Measurements from ENCODE around the gene EN1. TPM values are rescaled to one million over a fixed set of nuclear protein-coding genes. Genes with fewer than 3 reads are reported as not detected.

Gene EN1
- total RNA-seq, 1 donor from 2014 or later, result not detected

- no peak for DNase-seq (ENCODE audit: low read depth)
- Histone ChIP-seq H3K27me3 (ENCODE audit: control insufficient read depth, insufficient read depth, low read length) (peaks cover 5% of the 10 kb centered on the region), H3K4me3 (ENCODE audit: low read depth, low read length) (no peak overlapping the region), H3K36me3 (ENCODE audit: control insufficient read depth, insufficient read depth, low read length) (no peaks in the 10 kb centered on the region)
- TF ChIP-seq, protein P1, sequence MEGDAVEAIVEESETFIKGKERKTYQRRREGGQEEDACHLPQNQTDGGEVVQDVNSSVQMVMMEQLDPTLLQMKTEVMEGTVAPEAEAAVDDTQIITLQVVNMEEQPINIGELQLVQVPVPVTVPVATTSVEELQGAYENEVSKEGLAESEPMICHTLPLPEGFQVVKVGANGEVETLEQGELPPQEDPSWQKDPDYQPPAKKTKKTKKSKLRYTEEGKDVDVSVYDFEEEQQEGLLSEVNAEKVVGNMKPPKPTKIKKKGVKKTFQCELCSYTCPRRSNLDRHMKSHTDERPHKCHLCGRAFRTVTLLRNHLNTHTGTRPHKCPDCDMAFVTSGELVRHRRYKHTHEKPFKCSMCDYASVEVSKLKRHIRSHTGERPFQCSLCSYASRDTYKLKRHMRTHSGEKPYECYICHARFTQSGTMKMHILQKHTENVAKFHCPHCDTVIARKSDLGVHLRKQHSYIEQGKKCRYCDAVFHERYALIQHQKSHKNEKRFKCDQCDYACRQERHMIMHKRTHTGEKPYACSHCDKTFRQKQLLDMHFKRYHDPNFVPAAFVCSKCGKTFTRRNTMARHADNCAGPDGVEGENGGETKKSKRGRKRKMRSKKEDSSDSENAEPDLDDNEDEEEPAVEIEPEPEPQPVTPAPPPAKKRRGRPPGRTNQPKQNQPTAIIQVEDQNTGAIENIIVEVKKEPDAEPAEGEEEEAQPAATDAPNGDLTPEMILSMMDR (IDR thresholded peaks at IDR 0.05; ENCODE audit: insufficient read depth, low read length, poor library complexity, severe bottlenecking), result no peak
Measured at GRCh38 chr2:118815731-118816130, 31.7 kb downstream of the EN1 start.

DNA sequence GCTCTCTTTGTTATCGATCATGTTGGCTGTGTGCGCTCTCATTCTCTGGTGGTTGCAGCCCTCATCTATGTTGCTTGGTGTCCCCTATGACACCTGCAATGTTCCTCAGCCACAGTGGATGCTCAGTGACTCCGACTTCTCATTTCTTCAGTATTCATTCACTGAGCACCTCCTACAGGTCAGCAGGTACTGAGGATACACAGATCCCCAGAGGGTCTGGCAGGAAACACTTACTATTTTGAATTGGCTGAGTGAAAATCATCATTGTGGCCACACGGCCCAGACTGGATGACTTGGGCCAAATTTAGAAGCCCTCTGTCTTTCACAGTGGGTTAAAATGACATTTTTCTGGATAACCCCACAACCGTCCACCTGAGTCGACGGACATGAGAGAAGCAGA is 32.1 kb downstream of the EN1 start:
- H3K4me3 ChIP-seq (ENCODE audit: low read depth, low read length), result no peak overlapping the region
- TF ChIP-seq, protein P1 (IDR thresholded peaks at IDR 0.05; ENCODE audit: insufficient read depth, low read length, poor library complexity, severe bottlenecking), result no peak
- peaks cover 5% of the 10 kb centered on the region for H3K27me3 ChIP-seq (ENCODE audit: control insufficient read depth, insufficient read depth, low read length)
- no peaks in the 10 kb centered on the region for H3K36me3 ChIP-seq (ENCODE audit: control insufficient read depth, insufficient read depth, low read length)
- no peak for DNase-seq (ENCODE audit: low read depth)

GRCh38 chr2:118814368-118814767 is 33.1 kb downstream of the EN1 start:
- H3K36me3 ChIP-seq (ENCODE audit: control insufficient read depth, insufficient read depth, low read length), result no peaks in the 10 kb centered on the region
- TF ChIP-seq, protein P1 (IDR thresholded peaks at IDR 0.05; ENCODE audit: insufficient read depth, low read length, poor library complexity, severe bottlenecking), result no peak
- DNase-seq (ENCODE audit: low read depth), result no peak
- no peak overlapping the region for H3K4me3 ChIP-seq (ENCODE audit: low read depth, low read length)
- peaks cover 5% of the 10 kb centered on the region for H3K27me3 ChIP-seq (ENCODE audit: control insufficient read depth, insufficient read depth, low read length)

DNA sequence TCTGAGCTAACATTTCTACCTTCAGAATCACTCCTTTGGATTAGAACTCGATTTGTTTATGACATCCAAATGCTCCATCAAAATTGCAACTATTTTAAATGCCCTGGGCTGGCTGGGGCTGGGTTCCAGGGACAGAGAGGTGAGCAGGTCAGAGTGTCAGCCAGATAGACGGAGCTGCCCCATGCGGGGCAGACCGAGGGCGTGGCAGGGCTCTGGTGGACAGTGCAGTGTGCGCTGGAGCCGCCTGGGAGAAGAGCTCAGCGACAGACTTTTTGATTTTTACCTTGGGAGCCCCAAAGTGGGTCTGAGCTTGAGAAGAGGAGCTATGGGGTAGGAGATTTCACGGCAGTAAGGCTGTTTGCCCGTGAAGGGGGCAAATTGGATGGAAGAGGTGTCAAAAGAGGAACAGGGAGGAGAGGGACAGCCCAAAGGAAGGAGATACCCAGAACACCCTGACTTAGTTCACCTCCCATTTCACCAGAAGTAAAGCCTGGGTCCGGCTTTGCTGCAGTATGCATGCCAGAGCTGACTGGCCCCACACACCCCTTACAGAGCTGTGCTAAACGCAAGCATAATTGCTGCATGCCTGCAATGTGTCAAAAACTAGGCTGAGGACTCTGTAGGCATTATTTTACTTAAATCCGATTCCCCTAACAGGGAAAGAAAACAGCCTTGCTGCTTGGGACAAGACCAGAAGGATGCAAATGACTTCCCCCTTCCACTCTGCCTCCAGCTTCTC is 33.7 kb downstream of the EN1 start:
- H3K4me3 ChIP-seq (ENCODE audit: low read depth, low read length), result no peak overlapping the region
- DNase-seq (ENCODE audit: low read depth), result no peak
- H3K36me3 ChIP-seq (ENCODE audit: control insufficient read depth, insufficient read depth, low read length), result no peaks in the 10 kb centered on the region
- TF ChIP-seq, protein P1 (IDR thresholded peaks at IDR 0.05; ENCODE audit: insufficient read depth, low read length, poor library complexity, severe bottlenecking), result no peak
- H3K27me3 ChIP-seq (ENCODE audit: control insufficient read depth, insufficient read depth, low read length), result peaks cover 7% of the 10 kb centered on the region

- DNase-seq (ENCODE audit: low read depth), result no peak
- Histone ChIP-seq H3K4me3 (ENCODE audit: low read depth, low read length) (no peak overlapping the region), H3K36me3 (ENCODE audit: control insufficient read depth, insufficient read depth, low read length) (no peaks in the 10 kb centered on the region), H3K27me3 (ENCODE audit: control insufficient read depth, insufficient read depth, low read length) (peaks cover 10% of the 10 kb centered on the region)
- TF ChIP-seq, protein P1 (IDR thresholded peaks at IDR 0.05; ENCODE audit: insufficient read depth, low read length, poor library complexity, severe bottlenecking), result no peak
Measured at GRCh38 chr2:118813111-118813510, 34.3 kb downstream of the EN1 start.

GRCh38 chr2:118812552-118812951 is 34.9 kb downstream of the EN1 start:
- Histone ChIP-seq H3K4me3 (ENCODE audit: low read depth, low read length) (no peak overlapping the region), H3K27me3 (ENCODE audit: control insufficient read depth, insufficient read depth, low read length) (peaks cover 11% of the 10 kb centered on the region)

More at GRCh38 chr2:118812552-118812951, 34.9 kb downstream of the EN1 start:
- H3K36me3 ChIP-seq (ENCODE audit: control insufficient read depth, insufficient read depth, low read length), result no peaks in the 10 kb centered on the region
- TF ChIP-seq, protein P1 (IDR thresholded peaks at IDR 0.05; ENCODE audit: insufficient read depth, low read length, poor library complexity, severe bottlenecking), result no peak
- DNase-seq (ENCODE audit: low read depth), result no peak
